SU-DHL-6 (cell line): ENCODE data around the gene PLEKHD1.

Source experiments
- H2AFZ ChIP-seq: fragments of 200-600 bp; sonication (generic); 2 replicates; pipeline ENCODE4 v1.6.1; 2014; ENCODE audit warnings: low read depth, mild to moderate bottlenecking, moderate library complexity, mixed read lengths, antibody characterized with exemption, low read length; ENCODE audit not compliant: severe bottlenecking
- H3F3A ChIP-seq: fragments of 200-600 bp; shearing (Covaris generic); 2 replicates; pipeline ENCODE4 v1.6.0; 2016; ENCODE audit warnings: antibody characterized with exemption, mild to moderate bottlenecking; ENCODE audit not compliant: insufficient read depth
- H3K27ac ChIP-seq: fragments of 200-600 bp; sonication (generic); 2 replicates; pipeline ENCODE4 v1.5.1; 2016; ENCODE audit warnings: low read depth, mild to moderate bottlenecking, low read length, moderate library complexity, mixed read lengths
- H3K27me3 ChIP-seq: fragments of 200-600 bp; sonication (generic), shearing (Covaris generic); 2 replicates; pipeline ENCODE4 v1.6.0; 2014; ENCODE audit warnings: mild to moderate bottlenecking, low read length
- H3K36me3 ChIP-seq: fragments of 200-600 bp; sonication (generic); 2 replicates; pipeline ENCODE4 v1.6.1; 2014; ENCODE audit warnings: mild to moderate bottlenecking, low read length, mixed read lengths
- H3K4me2 ChIP-seq: fragments of 300-600, 200-600 bp; shearing (Covaris generic), sonication (generic); 2 replicates; pipeline ENCODE4 v1.6.0; 2014; ENCODE audit warnings: low read length, low read depth, mild to moderate bottlenecking; ENCODE audit not compliant: poor library complexity, severe bottlenecking
- H3K4me3 ChIP-seq: fragments of 200-600 bp; sonication (generic); 2 replicates; pipeline ENCODE4 v1.5.1; 2014; ENCODE audit warnings: antibody characterized with exemption, low read length, mild to moderate bottlenecking, mixed read lengths; ENCODE audit not compliant: insufficient read depth, poor library complexity, severe bottlenecking
- H3K79me2 ChIP-seq: fragments of 200-600 bp; sonication (generic); 2 replicates; pipeline ENCODE4 v1.6.1; 2014; ENCODE audit warnings: mild to moderate bottlenecking, low read length, moderate library complexity; ENCODE audit not compliant: insufficient read depth
- H3K9ac ChIP-seq: fragments of 200-600 bp; sonication (generic); 2 replicates; pipeline ENCODE4 v1.7.0; 2014; ENCODE audit warnings: mild to moderate bottlenecking, low read length
- H3K9me2 ChIP-seq: fragments of 200-600 bp; sonication (generic); replicated peaks from 2 replicates; pipeline ENCODE4 v1.6.1; 2014; ENCODE audit warnings: low read length; ENCODE audit not compliant: insufficient read depth
- H3K9me3 ChIP-seq: fragments of 200-600 bp; sonication (generic); 2 replicates; pipeline ENCODE4 v1.6.1; 2014; ENCODE audit warnings: low read length, mixed read lengths; ENCODE audit not compliant: insufficient read depth
- H4K20me1 ChIP-seq: fragments of 200-600 bp; sonication (generic); 2 replicates; pipeline ENCODE4 v1.6.1; 2014; ENCODE audit warnings: low read depth, mild to moderate bottlenecking, antibody characterized with exemption, low read length, moderate library complexity, mixed read lengths
- CTCF ChIP-seq: fragments of 200-600 bp; sonication (generic); IDR thresholded peaks from one replicate; pipeline ENCODE4 v1.5.1; 2017; ENCODE audit warnings: antibody characterized with exemption, mild to moderate bottlenecking, low read length, moderate library complexity; ENCODE audit not compliant: insufficient read depth, poor library complexity, severe bottlenecking
- EZH2phosphoT487 ChIP-seq: fragments of 200-600 bp; sonication (generic), shearing (Covaris generic); conservative IDR thresholded peaks from 2 replicates; pipeline ENCODE4 v1.6.1; 2018; ENCODE audit warnings: mild to moderate bottlenecking, antibody characterized with exemption, low read length, moderate library complexity, mixed read lengths

Gene PLEKHD1

GRCh38 chr14:69464829-69465228 is 19.7 kb upstream of the PLEKHD1 start:
- Histone ChIP-seq H3K4me2 (no peak overlapping the region), H3K27ac (no peak overlapping the region), H3K9ac (no peak overlapping the region), H3F3A (no peaks in the 10 kb centered on the region), H3K9me2 (no peaks in the 10 kb centered on the region), H3K36me3 (peaks cover 1% of the 10 kb centered on the region; the same call in 1 of the 2 replicates), H3K4me3 (no peak overlapping the region), H2AFZ (no peak overlapping the region), H3K9me3 (no peaks in the 10 kb centered on the region), H3K27me3 (no peaks in the 10 kb centered on the region), H4K20me1 (no peaks in the 10 kb centered on the region), H3K79me2 (no peaks in the 10 kb centered on the region)
- TF ChIP-seq EZH2phosphoT487 (no peak), CTCF (no peak)

- no peak overlapping the region for H3K27ac ChIP-seq
- no peaks in the 10 kb centered on the region for H4K20me1 ChIP-seq
- H3K4me3 ChIP-seq: no peak overlapping the region
- no peak overlapping the region for H3K4me2 ChIP-seq
- H3K9me3 ChIP-seq: no peaks in the 10 kb centered on the region
- H3K79me2 ChIP-seq: no peaks in the 10 kb centered on the region
- TF ChIP-seq EZH2phosphoT487 (no peak), CTCF (no peak)
- no peaks in the 10 kb centered on the region for H3F3A ChIP-seq
- H3K9ac ChIP-seq: no peak overlapping the region
- H3K36me3 ChIP-seq: no peaks in the 10 kb centered on the region
- no peaks in the 10 kb centered on the region for H3K27me3 ChIP-seq
- H2AFZ ChIP-seq: no peak overlapping the region
- H3K9me2 ChIP-seq: no peaks in the 10 kb centered on the region
Observed at GRCh38 chr14:69468949-69469348, 15.6 kb upstream of the PLEKHD1 start.

- Histone ChIP-seq H2AFZ (no peak overlapping the region), H3K79me2 (no peaks in the 10 kb centered on the region), H3K4me3 (no peak overlapping the region), H3K9ac (no peak overlapping the region), H3K9me2 (no peaks in the 10 kb centered on the region), H4K20me1 (no peaks in the 10 kb centered on the region), H3K36me3 (no peaks in the 10 kb centered on the region), H3F3A (no peaks in the 10 kb centered on the region), H3K9me3 (no peaks in the 10 kb centered on the region), H3K27me3 (no peaks in the 10 kb centered on the region), H3K27ac (no peak overlapping the region), H3K4me2 (no peak overlapping the region)
- TF ChIP-seq CTCF (no peak), EZH2phosphoT487 (no peak)
Observed at GRCh38 chr14:69471436-69471835, 13.1 kb upstream of the PLEKHD1 start.
